HuH-7 (cell line): ENCODE measurements around the gene C1orf167.

Experiments used
- DNase-seq: peaks from one replicate; pipeline ENCODE4 v3.0.0; 2011; ENCODE audit warnings: low spot score

Gene C1orf167

DNA sequence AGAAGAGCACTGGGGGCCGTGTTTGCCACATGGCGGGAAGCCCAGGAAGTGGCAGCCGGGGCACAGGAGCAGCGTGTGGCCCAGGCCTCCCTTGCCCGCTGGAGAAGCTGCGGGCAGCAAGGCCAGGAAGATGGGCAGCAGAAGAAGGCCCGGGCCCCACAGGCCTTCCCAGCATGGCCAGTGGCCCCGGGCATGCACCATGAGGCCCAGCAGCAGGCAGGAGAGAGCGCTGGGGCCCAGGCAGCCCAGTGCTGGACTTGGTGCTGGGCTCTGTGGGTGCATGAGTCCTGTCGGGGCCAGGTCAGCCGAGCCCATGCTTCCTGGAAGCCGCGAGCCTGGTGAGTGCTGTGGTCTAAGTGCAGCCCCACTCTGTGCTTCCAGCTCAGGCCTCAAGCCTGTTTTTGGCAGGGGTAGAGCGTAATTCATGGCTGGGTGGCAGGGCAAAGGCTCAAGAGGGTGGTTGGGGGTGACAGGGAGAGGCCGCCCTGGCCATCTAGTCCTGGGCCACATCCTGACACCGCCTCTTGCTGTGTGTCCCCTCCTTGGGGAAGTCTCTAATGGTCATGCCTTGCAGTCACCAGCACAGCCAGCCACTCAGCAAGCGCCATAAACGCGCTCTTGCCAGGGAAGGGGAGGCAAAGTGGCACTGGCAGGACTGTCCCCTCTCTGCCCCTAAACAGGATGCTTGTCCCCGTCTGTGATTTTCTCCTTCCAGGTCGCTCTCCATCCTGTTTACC is 22.4 kb downstream of the C1orf167 start:
- no peak for DNase-seq

DNA sequence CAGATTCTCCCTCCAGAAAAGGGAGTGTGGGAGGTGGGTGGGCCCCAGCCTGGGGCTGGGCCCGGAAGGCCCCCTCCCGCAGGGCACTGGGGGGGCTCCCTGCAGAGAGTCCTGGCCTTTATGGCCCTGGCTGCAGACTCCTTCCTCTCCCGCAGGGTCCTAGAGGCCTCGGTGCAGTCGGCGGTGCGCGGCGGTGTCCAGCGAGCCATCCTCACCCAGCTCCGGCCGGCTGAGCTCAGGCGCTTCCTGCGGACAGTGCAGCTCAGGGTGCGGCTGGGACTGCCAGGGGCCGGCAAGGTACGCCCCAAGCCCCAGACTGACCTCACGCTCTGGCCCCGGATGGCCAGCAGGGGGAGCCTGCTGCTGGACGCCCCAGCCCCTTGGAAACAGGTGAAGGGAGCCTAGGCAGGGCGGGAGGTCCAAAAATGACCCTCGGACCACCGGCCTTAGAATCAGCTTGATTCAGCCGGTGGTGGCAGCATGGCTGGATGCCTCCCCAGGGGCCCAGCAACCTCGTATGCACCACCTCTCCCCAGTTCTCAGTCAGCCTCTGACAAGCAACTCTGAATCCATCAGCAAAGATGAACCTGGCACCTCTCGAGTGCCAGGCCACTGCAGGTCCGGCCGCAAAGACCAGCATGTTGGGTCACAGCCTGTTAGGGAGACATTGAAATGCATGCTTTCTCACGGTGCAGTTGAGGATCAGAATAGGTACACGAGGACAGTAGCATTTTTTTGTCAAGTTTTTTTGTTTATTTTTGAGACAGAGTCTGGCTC is 23.2 kb downstream of the C1orf167 start:
- peak; percentile 93 for DNase-seq

DNA sequence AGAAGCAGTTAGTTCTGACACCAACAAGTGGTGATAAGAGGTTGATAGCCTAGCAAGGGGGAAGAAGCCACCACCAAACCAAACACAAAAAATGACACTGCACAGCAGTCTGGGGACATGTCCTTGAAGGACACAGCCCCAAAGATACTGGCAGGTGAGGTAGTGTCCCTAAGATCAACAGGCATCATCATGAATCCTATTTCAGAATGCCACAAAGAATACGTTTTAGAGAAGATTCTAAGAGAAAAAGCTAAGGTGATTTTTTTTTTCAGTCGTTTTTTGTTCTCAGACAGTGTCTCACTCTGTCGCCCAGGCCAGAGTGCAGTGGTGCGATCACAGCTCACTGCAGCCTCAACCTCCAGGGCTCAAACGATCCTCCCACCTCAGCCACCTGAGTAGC is 24.2 kb downstream of the C1orf167 start:
- no peak for DNase-seq

DNA sequence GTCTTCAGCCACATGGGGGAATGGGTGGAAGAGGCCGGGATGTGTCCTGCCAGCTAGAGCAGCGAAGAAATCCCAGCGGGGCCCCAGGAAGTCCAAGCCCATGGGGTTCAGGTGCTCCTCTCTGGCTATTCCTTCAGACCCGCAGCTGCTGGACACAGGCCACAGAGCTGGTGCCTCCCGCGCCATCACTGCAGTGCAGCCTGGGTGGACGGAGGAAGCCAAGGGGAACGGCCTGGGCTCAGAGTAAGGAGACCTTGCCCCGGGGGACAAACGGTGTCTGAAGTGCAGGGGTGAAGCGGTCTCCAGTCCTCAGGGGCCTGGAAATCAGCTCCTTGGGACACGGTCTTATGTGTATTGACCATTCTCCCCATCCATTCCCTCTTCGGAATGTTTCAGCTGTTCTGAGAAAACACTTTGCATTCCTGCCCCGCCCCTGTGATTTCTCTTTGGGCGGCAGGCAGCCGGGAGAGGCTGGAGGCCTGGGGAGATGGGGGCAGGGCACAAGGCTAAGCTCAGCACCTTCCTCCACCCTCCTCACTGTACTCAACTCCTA is 25.3 kb downstream of the C1orf167 start:
- DNase-seq, result no peak

DNA sequence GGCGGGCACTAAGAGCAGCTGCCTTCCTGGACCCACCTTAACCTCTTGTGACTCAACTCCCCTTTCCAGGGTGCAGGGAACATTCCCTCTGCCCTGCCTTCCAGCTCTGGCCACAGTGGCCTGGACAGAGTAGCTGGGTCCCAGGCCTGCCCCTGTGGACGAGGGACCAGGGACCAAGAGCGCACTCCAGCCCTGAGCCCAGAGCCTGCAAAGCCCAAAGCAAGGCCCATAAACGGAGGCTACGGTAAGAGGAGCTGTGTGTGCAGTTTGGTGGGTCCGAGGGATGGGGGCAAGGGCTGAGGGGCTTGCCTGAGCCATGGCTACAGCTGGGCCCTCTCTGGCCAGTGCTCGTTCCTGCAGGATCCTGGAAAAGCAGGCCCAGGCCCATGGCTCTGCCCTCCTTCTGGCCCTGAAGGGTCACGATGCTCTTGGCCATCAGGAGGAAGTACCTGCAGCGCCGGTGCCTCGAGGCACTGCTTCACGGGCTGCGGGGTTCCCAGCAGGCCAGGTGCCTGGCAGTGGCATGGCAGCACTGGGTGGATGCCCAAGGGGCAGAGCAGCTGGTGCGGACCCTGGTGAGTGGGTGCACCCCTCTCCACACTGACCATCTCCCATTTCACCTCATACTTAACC is 25.9 kb downstream of the C1orf167 start:
- no peak for DNase-seq

DNA sequence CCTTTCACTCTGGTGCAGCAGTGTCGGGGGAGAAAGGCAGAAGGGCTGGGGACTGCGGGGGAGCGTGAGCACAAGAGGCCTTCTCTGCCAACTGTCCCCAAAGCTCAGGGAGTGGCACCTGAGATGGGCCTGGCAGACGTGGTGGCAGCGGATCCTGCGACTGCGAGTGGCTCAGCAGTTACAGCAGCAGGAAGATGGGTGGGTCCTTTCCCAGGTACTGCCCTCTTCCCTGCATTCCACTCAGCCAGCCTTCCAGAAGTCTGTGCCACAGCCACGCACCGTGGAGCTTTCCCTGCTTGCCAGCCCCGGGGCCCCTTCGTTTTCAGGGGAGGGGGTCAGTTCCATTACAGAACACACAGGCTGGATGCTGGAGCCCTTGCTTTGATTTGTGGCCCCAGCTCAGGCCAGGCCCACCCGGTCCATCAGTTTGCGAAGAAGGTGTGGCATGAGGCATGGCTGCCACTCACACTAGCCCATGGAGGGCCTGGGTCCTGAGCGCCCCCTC is 26.6 kb downstream of the C1orf167 start:
- DNase-seq, result no peak

DNA sequence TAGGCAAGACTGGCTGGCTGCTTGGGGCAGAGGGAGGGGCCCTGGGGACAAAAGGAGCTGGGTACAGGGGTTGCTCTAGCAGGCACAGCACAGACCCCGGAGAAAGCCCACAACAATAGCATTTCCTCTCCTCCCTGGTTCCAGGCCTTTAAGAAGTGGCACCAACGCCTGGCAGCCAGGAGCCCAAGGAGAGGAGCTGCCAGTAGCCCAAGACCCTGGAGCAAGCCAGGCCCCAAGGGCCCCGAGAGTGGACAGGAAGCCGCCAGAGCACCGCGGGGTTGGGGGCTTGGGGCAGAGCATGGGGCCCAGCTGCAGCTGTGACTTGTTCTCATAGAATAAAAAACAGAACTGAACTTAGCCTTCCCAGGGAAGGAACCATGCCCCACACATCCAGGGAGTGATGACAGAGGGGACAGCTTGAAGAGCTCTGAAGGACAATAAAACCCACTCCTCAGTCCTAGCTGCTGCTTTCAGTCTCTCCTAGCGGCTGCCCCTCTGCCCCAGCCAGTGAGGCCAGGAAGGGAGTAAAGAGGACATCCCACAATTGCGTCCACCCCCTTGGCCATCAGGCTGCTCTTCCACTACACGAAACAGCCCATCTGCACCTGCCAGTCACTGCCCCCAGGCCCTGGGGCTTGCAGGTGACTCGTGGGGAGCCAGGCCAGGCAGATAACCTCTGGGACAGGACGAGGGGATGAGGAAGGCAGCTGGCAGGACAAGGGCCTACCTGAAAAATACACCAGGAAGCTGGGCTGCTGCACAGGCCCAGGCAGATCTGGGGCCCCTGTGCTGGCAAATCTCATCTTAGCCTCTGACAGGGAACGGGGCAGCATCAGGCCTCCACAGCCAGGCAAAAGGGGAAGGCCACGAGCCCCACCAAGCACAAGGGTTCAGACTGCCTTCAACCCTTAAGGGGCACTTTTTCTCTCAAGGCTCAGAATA is 27.4 kb downstream of the C1orf167 start:
- no peak for DNase-seq

DNA sequence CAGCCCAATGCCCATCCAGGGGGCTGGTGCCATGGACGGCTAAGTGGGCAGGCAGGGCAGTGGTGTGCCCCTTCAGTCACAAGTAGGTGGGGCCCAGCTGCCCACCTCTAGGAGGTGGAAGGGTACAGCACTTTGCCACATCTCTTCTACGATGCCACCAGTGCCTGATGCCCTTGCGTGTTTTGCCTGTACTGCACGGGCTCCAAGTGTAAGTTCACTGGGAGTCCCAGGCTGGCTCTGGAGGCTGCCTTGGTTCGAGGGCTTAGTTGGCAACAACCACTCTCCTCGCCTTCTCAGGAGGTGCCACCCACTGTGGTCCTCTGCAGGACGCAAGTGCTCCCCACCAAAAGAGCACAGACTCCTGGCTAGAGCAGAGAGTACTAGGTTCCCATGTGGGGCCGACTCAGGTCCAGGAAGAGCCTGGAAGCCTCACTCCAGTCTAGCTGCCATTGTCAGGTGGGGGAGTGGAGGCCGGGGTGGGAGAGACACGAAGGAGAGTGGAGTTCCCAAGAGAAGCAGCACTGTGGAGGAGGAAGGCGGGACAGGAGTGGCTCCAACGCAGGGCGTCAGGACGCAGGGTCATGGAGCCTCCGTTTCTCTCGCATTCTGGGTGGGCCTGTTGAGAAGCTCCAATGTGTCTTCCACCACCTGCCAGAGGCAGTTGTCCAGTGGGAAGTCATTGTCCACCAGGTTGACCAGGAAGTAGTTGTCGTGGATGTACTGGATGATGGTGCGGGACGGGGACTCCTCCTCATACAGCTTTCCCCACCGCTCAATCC is 28.3 kb downstream of the C1orf167 start:
- no peak for DNase-seq

DNA sequence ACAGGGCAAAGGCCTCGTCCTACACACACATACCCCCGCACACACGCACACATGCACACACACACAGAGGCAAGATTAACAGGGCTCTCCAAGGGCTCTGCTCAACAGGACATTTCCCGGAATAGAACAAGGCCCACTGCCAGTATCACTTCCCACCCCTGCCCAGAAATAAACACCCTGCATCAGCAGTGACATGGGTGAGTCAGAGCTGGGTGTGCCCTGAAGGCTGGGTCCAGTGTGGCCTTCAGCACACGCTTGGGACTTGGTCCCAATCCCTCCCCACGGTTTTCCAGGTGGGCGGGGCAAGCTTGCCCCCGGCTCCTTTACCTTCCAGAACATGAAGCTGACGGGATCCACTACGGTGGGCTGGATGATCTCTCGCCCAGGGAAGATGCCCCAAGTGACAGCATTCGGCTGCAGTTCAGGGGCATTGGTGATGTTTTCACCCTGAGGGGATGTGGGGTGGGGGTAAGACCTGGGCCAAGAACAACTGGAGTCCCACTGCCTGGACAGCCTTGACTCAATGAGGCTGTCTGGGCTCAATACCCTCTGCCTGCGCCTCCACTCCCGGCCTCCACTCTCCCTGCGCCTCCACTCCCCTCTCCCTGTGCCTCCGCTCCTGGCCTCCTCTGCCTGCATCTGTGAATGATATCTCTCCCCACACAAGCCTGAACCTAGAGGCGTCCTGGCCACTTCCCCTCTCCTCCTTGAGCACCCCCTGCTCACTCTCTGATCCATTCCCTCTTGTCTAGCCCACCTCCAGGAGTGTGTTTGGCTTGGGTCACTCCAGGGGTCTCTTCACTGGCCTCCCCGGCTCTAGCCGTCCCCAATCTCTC is 29.1 kb downstream of the C1orf167 start:
- DNase-seq, result no peak

DNA sequence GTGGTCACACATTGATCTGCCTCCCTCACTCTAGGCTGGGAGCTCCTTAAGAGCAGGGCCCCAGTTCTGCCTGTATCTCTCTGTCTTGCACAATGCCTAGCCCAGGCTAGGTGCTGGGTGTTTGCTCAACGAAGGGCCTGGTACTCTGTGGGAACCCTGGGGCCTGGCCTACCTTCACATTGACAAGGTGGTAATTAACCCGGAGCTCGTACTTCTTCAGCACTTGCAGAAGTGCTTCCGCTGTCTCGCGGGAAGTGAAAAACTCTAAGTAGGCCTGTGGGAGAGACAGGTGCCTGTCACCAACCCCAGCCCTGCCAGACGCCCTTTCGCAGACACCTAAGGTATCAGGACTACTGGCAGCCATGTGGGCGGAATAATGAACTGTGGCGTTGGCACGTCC is 30.1 kb downstream of the C1orf167 start:
- DNase-seq, result no peak

DNA sequence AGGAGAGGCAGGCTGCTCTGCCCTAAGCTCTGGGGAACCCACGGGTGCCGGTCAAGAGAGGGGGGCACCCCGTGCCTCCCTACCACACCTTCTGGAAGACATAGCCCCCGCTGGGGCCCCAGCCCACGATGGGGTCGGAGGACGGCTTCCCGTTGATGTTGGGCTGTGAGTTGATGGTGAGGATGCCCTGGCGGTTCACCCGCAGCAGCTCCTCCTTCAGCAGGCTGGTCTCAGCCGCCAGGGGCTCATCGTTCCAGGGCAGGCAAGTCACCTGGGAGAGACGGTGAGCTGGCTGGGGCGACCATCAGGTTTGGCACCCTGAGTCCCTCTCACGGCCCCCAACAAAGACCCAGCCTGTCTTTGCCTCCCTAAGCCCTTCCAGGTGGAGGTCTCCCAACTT is 31.8 kb downstream of the C1orf167 start:
- DNase-seq, result no peak

DNA sequence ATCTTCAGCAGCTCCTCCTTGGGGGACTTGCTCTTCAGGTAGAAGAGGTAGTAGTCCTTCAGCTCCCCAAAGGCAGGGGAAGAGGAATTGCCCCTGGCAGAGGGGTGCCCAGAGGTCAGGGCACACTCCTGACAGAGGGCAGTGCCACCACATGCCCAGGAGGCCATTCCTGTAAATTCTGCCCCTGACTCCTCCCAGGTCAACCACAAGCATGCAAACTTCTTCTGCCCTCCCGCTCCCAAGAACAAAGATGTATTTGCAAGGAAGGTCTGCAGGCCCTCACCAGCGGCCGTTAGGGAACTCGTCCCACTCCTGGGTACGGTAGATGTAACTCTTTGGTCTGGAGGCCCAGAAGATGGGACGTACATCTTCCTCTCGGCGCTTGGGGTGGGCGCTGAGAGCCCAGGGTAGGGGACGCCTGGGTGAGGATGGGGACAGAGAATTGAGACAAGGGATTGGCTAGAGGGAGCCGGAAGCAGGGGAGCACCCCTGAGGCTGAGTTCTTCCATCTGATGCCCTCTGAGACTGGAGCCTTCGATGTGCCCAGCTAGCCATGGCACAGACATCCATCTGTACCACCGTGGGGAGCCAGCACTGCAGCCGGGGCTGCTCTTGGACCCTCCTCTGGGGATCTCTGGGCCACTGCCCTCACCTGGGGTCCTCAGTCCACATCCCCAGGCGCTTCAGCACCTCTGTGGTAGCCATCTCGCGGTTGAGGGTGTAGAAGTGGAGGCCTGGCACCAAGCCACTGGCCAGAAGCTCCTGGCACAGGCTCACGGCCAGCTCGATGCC is 32.6 kb downstream of the C1orf167 start:
- DNase-seq, result no peak

DNA sequence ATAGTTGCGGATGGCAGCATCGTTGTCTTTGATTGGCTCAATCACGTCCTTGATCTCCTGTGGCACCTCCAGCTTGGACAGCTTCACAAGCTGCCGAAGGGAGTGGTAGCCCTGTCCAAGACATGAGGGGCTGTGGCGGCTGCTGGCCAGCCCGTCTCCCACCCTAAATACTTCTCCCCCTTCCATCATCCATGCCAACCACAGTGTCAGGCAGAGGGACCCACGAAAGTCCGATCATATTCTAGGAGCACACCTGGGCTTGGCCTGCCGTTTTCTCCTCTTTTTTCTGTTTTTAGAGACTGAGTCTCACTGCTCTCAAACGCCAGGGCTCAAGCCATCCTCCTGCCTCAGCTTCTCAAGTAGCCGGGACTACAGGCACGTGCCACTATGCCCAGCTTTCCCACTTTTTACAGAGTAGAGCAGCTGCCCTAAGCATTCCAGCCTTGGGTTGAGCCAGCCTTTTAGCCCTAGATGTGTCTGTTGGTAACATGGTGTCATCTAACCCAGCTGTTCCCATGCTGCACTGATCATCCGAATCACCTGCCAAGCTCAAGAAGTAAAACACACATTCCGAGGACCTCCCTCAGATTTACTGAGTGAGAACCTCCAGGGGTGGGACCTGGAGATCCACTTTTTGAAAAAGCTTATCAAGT is 33.4 kb downstream of the C1orf167 start:
- no peak for DNase-seq

DNA sequence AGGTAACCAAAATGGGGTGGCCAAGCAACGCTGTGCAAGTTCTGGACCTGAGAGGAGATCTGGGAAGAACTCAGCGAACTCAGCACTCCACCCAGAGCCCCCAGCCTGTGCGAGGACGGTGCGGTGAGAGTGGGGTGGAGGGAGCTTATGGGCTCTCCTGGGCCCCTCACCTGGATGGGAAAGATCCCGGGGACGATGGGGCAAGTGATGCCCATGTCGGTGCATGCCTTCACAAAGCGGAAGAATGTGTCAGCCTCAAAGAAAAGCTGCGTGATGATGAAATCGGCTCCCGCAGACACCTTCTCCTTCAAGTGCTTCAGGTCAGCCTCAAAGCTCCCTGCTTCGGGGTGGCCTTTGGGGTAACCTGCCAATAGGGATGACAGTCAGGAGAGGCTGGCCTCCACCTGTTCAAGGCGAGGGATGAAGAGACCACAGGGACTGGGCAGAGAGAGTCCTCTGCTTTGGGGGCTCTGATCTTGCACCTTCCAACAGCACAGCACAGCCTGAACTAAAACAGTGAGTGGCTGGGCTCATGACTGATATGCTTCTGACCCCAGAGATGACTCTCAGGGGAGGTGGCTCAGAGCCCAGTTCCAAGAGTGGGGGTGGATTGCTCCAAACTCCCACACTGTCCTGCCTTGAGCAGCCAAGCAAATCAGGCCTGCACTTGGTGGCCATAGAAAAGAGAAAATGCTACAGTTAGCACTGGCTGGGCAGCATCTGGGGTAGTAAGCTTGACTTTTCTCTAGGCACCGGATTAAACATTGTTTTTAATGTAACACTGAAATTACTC is 34.2 kb downstream of the C1orf167 start:
- no peak for DNase-seq

DNA sequence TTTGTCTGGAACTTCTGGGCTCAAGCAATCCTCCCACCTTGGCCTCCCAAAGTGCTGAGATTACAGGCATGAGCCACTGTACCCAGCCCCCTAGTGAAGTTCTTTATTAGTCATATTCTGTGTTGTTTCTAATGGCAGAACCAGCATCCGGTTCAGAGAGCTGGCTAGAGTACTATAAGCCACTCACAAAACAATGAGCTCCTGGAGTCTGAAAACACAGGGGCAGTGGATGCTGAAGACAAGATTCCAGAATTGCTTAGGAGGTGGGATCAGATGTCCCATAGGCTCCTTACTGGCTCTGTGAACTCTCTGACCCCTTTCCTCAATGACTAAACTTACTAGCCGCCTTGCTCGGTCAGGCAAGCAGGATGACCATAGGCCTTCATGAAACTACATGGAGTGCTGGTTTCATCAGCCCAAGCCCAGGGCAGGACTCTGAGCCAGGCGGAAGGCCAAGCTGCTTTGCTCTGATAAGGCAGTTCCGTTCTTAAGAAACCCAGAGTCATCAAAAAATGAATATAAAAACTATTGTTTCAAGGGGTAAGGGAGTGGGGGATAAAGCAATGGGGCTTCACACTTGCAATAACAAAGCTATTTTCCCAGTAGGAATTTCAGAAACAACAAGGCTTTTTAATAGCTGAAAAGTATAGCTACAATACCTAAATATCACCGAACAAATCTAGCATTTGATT is 35.7 kb downstream of the C1orf167 start:
- no peak for DNase-seq

DNA sequence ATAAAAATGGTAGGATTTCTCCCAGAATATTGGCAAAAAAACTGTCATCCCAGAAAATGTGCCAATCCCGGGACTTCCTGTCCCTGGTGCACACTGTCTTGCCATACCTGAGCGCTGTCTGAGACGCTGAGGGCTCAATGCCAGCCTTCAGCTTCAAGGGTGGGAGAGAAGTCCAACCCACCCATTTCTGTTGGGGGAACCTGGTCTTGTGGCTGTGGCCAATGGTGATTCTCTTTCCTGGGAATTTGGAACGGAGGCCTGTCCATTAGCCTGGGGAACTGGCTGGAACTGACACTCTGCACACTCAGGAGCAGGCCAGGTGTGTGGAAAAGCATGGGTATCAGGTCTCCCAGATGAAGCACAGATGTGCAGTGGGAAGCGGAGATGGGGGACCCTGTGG is 37.1 kb downstream of the C1orf167 start:
- DNase-seq, result no peak

DNA sequence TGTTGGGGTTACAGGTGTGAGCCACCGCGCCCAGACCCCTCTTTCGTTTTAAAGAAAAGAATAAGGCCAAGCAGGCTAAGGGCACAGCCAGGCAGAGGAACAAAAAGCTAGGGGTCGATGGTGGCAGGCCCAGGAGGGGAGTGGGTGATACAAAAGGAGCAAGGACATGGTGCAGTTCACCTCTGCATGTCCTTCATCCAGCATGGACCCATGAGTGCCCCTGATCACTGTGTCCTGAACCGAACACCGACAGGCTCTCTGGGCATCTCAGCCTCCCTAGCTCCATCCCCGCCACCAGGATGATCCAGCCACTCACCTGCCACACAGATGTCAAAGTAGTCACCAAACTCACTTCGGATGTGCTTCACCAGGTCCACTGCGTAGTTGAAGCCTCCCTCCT is 37.9 kb downstream of the C1orf167 start:
- DNase-seq, result no peak
